Right lobe of liver (tissue), 6 donors: ENCODE measurements around the gene PRKCQ. TPM values are rescaled to one million over a fixed set of nuclear protein-coding genes. Genes with fewer than 3 reads are reported as not detected.

ENCODE experiments used
- ATAC-seq, 4 donors: fragments of 200-7000 bp; cut with Tn5 transposase; one replicate each; pipeline ENCODE4 v1.9.1; 2020; ENCODE audit warnings: mild to moderate bottlenecking in 4 of 4, moderate library complexity in 4 of 4
- DNase-seq, 3 donors: peaks; one replicate each; pipeline ENCODE4 v3.0.0-alpha.2; 2020
- H3K27ac ChIP-seq, 3 donors: fragments of 200-600 bp; one replicate each; pipeline ENCODE4 v1.8.0; 2022
- H3K27me3 ChIP-seq, 2 donors: fragments of 200-600 bp; one replicate each; pipeline ENCODE4 v1.8.0; 2022
- H3K36me3 ChIP-seq, 4 donors: fragments of 200-600 bp; sonication (generic) in 1 of 4; one replicate each; pipeline versions ENCODE4 v1.5.1 to v1.8.0; 2017 to 2022; ENCODE audit warnings: control low read depth in 1 of 4
- H3K4me1 ChIP-seq, 4 donors: fragments of 200-600 bp; sonication (generic) in 1 of 4; one replicate each; pipeline versions ENCODE4 v1.5.1 to v1.8.0; 2017 to 2022; ENCODE audit warnings: control low read depth in 1 of 4
- H3K4me3 ChIP-seq, 3 donors: fragments of 200-600 bp; one replicate each; pipeline ENCODE4 v1.8.0; 2022
- H3K9me3 ChIP-seq, 4 donors: fragments of 200-600 bp; sonication (generic) in 1 of 4; one replicate each; pipeline versions ENCODE4 v1.5.1 to v1.8.0; 2017 to 2022; ENCODE audit warnings: control low read depth in 1 of 4
- CTCF ChIP-seq, 4 donors: fragments of 200-600 bp in 3 of 4; fragments of 450-650 bp in 1 of 4; IDR thresholded peaks; one replicate each; pipeline versions ENCODE4 v1.5.1 to v1.8.0; 2016 to 2022; ENCODE audit warnings: antibody characterized with exemption in 4 of 4, mild to moderate bottlenecking in 2 of 4
- POLR2A ChIP-seq: fragments of 450-650 bp; IDR thresholded peaks from one replicate; pipeline ENCODE4 v1.6.1; 2017; ENCODE audit warnings: antibody characterized with exemption, mild to moderate bottlenecking
- WGBS: methylation state at CpG from one replicate; pipeline ENCODE4 v1.1.6; 2018; ENCODE audit warnings: low coverage, low lambda C conversion rate; ENCODE audit not compliant: insufficient coverage; ENCODE audit errors: missing lambda C conversion rate; 5-methylcytosine and 5-hydroxymethylcytosine counted together
- intact Hi-C, 2 donors: fragments of 100-400 bp; cut with DNase I; formaldehyde crosslinking; loops; one replicate each; pipeline versions ENCODE4 v1.11.2 to v1.14.1; 2022
- total RNA-seq, 6 experiments: library from RNA; depleted of rRNA in 2 of 6; stranded (reverse); fragments of >200 nt in 2 of 6; fragmentation: NEBNext Ultra II Directional in 3 of 6; extraction: Animal tissue kit (Norgen Biotek cat#: 25700) in 3 of 6; gene quantifications; one replicate each; pipeline versions ENCODE4 v1.1.0 to v1.2.4, GENCODE V29; 2016 to 2023
- donor health status: DM: no; HTN: yes; CAD: no.
- donor health status: DM: no; HTN: no; CAD: no.
- donor health status: DM: no; HTN: no; CAD: no.
- donor health status: DM: no; HTN: yes; CAD: no.
- donor health status: DM: no; HTN: yes; CAD: no.

PRKCQ gene
- total RNA-seq, 6 experiments from 2014 or later, result 0.12 to 0.60 (median 0.16) TPM

- WGBS, result 29% methylated on average over 4 of the region's 4 CpGs
- no peak overlapping the region for H3K27ac ChIP-seq
- H3K4me1 ChIP-seq, result no peaks in the 10 kb centered on the region
- no peaks in the 10 kb centered on the region for H3K36me3 ChIP-seq
- TF ChIP-seq POLR2A (no peak), CTCF (IDR thresholded peaks at IDR 0.05) (no peak)
- H3K9me3 ChIP-seq, result no peaks in the 10 kb centered on the region
- H3K4me3 ChIP-seq, result no peak overlapping the region
- ATAC-seq (no peak), DNase-seq (no peak)
- intact Hi-C loops, result no loop called here
- no peaks in the 10 kb centered on the region for H3K27me3 ChIP-seq
Measured at GRCh38 chr10:6565588-6565987, 14.5 kb downstream of the PRKCQ start.

DNA sequence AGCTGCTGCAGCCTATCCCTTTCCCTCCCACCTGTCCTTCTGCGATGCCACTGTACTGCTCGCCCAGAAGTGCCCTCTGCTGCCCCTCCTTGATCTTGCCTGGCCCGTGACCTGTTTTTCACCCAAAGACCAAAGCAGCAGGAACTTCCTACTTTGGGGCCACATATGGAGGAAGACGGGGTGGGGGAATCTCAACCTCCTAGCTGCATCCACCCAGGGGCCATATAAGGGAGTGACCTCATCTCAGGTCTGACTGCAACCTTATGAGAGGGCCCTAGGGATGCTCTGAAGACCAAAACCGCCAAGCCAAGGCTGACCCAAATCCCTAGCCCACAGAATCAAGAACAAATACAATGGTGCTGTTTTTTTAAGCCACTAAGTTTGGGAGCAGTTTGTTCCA, 15.7 kb downstream of the PRKCQ start:
- no peak for ATAC-seq
- no peak for DNase-seq
- Histone ChIP-seq H3K4me3 (no peak overlapping the region), H3K27me3 (no peaks in the 10 kb centered on the region), H3K36me3 (no peaks in the 10 kb centered on the region), H3K4me1 (no peaks in the 10 kb centered on the region), H3K27ac (no peak overlapping the region), H3K9me3 (no peaks in the 10 kb centered on the region)
- no peak for TF ChIP-seq CTCF (IDR thresholded peaks at IDR 0.05)
- intact Hi-C loops, result no loop called here
- WGBS, result 22% methylated on average over 3 of the region's 5 CpGs

- intact Hi-C loops, result no loop called here
- 48% methylated on average over 2 of the region's 6 CpGs for WGBS
- Histone ChIP-seq H3K9me3 (no peaks in the 10 kb centered on the region), H3K27ac (no peak overlapping the region), H3K36me3 (no peaks in the 10 kb centered on the region), H3K4me3 (no peak overlapping the region), H3K27me3 (no peaks in the 10 kb centered on the region), H3K4me1 (no peaks in the 10 kb centered on the region)
- DNase-seq (no peak), ATAC-seq (peak in 1 of 4 donors; percentile 23)
- TF ChIP-seq CTCF (IDR thresholded peaks at IDR 0.05) (no peak), POLR2A (no peak)
Measured at GRCh38 chr10:6563731-6564130, 16.3 kb downstream of the PRKCQ start.

GRCh38 chr10:6563075-6563474, 17.0 kb downstream of the PRKCQ start:
- ATAC-seq (peak in 1 of 4 donors; percentile 14), DNase-seq (no peak)
- 40% methylated on average over 5 of the region's 7 CpGs for WGBS
- intact Hi-C loops, result no loop called here
- Histone ChIP-seq H3K4me3 (no peak overlapping the region), H3K27me3 (no peaks in the 10 kb centered on the region), H3K4me1 (no peaks in the 10 kb centered on the region), H3K27ac (no peak overlapping the region), H3K36me3 (no peaks in the 10 kb centered on the region), H3K9me3 (no peaks in the 10 kb centered on the region)
- TF ChIP-seq POLR2A, result no peak
- no peak for TF ChIP-seq CTCF (IDR thresholded peaks at IDR 0.05)

DNA sequence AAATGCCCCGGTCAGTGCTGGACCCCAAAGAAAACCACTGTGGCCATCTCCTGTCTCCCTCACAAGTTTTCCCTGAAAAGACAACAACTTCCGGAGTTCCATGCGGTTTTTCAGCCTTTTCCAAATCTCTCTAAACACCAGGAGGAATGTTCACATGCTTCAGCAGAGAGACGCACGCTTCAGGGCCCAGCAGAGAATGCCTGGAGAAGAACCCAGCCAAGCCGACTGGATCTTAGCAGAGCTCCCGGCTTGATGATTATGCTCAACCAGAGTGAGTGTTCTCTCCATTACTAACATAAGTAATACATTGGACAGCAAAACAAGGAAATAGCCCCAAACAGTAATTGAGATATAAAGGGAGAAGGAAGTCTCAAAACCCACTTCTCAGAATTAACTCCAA, 17.9 kb downstream of the PRKCQ start:
- Histone ChIP-seq H3K4me1 (no peaks in the 10 kb centered on the region), H3K9me3 (no peaks in the 10 kb centered on the region), H3K27ac (no peak overlapping the region), H3K4me3 (no peak overlapping the region), H3K27me3 (no peaks in the 10 kb centered on the region), H3K36me3 (no peaks in the 10 kb centered on the region)
- no peak for DNase-seq
- WGBS, result 45% methylated on average over 5 of the region's 7 CpGs
- no peak for TF ChIP-seq POLR2A
- TF ChIP-seq CTCF (IDR thresholded peaks at IDR 0.05), result no peak
- intact Hi-C loops, result no loop called here
- ATAC-seq, result no peak
